ENCODE data around the gene C9orf152.

The C9orf152 gene

GRCh38 chr9:110152704-110153374 lies 55.1 kb downstream of the C9orf152 start:
- DNase-seq, result peak; percentile 44

More at GRCh38 chr9:110152704-110153374, 55.1 kb downstream of the C9orf152 start:
- H3K4me3 Mint-ChIP-seq, result no peak overlapping the region
- peaks cover 15% of the 10 kb centered on the region for H3K9me3 Mint-ChIP-seq
- no peaks in the 10 kb centered on the region for H3K27me3 Mint-ChIP-seq (ENCODE audit: low read depth, poor library complexity)
- peaks cover 35% of the 10 kb centered on the region for H3K36me3 Mint-ChIP-seq (ENCODE audit: low read depth)
- H3K27ac Mint-ChIP-seq, result no peak overlapping the region
- peak; percentile 74 for TF ChIP-seq CTCF (IDR thresholded peaks at IDR 0.05)
- H3K4me1 Mint-ChIP-seq, result peaks cover 23% of the 10 kb centered on the region

Data from nephron progenitor cell (in vitro differentiated cells).